BJ (cell line): ENCODE measurements around the gene PACS1. TPM values are rescaled to one million over a fixed set of nuclear protein-coding genes. Genes with fewer than 3 reads are reported as not detected.

Source experiments
- CTCF ChIA-PET: fragments of 350-600 bp; formaldehyde crosslinking; extraction: SDS; loops from one replicate; lab custom pipeline; 2021; ENCODE audit warnings: antibody characterized with exemption, inconsistent platforms; lab: Yijun Ruan, JAX
- POLR2A ChIA-PET: fragments of 300-600 bp; sonication (Branson Sonifier 250); formaldehyde crosslinking; extraction: SDS; loops from one replicate; lab custom pipeline; 2021; ENCODE audit warnings: antibody characterized with exemption; lab: Charles Lee
- DNase-seq: peaks from one replicate; pipeline ENCODE4 v3.0.0-alpha.2; 2011; ENCODE audit warnings: low read depth
- H3K27me3 ChIP-seq: 2 replicates; pipeline ENCODE4 v1.6.0; 2011; ENCODE audit warnings: low read length; ENCODE audit not compliant: control insufficient read depth, insufficient read depth
- H3K36me3 ChIP-seq: 2 replicates; pipeline ENCODE4 v1.5.1; 2011; ENCODE audit warnings: low read length; ENCODE audit not compliant: control insufficient read depth, insufficient read depth
- H3K4me3 ChIP-seq: 2 replicates; pipeline ENCODE4 v1.5.1; 2011; ENCODE audit warnings: low read depth, mild to moderate bottlenecking, control low read depth, low read length
- CTCF ChIP-seq: IDR thresholded peaks from 2 replicates; pipeline ENCODE4 v1.5.1; 2011; ENCODE audit warnings: low read depth, mild to moderate bottlenecking, control low read depth, inconsistent platforms, low read length, moderate library complexity; ENCODE audit not compliant: insufficient read depth
- polyA plus RNA-seq: library from polyadenylated mRNA; depleted of rRNA; stranded (reverse); fragments of >200 nt; gene quantifications from 2 replicates; pipeline ENCODE4 v1.2.3, GENCODE V29; 2011

PACS1 gene
- polyA plus RNA-seq, 1 experiment, result 34.3 TPM

- TF ChIP-seq CTCF, result no peak
- Histone ChIP-seq H3K4me3 (no peak overlapping the region), H3K36me3 (peaks cover 38% of the 10 kb centered on the region), H3K27me3 (no peaks in the 10 kb centered on the region)
- CTCF ChIA-PET, result no interaction called here
- POLR2A ChIA-PET, result no interaction called here
- no peak for DNase-seq
Measured at GRCh38 chr11:66228521-66228920, 158.4 kb downstream of the PACS1 start.

- DNase-seq, result no peak
- H3K4me3 ChIP-seq, result no peak overlapping the region
- H3K36me3 ChIP-seq, result peaks cover 44% of the 10 kb centered on the region
- ChIA-PET POLR2A (no interaction called here), CTCF (no interaction called here)
- H3K27me3 ChIP-seq, result no peaks in the 10 kb centered on the region
- TF ChIP-seq CTCF, result no peak
Measured at GRCh38 chr11:66230156-66230555, 160.1 kb downstream of the PACS1 start.

- TF ChIP-seq CTCF, result no peak
- peaks cover 47% of the 10 kb centered on the region for H3K36me3 ChIP-seq
- POLR2A ChIA-PET, result no interaction called here
- no peaks in the 10 kb centered on the region for H3K27me3 ChIP-seq
- CTCF ChIA-PET, result no interaction called here
- H3K4me3 ChIP-seq, result no peak overlapping the region
- DNase-seq, result no peak
Measured at GRCh38 chr11:66230978-66231377, 160.9 kb downstream of the PACS1 start.

- H3K4me3 ChIP-seq, result no peak overlapping the region
- no peak for DNase-seq
- TF ChIP-seq CTCF, result no peak
- POLR2A ChIA-PET, result no interaction called here
- CTCF ChIA-PET, result no interaction called here
- peaks cover 49% of the 10 kb centered on the region for H3K36me3 ChIP-seq
- no peaks in the 10 kb centered on the region for H3K27me3 ChIP-seq
Measured at GRCh38 chr11:66231561-66231960, 161.5 kb downstream of the PACS1 start.

GRCh38 chr11:66232769-66233168, 162.7 kb downstream of the PACS1 start:
- POLR2A ChIA-PET, result no interaction called here
- H3K36me3 ChIP-seq, result peaks cover 45% of the 10 kb centered on the region

More at GRCh38 chr11:66232769-66233168, 162.7 kb downstream of the PACS1 start:
- CTCF ChIA-PET, result no interaction called here
- Histone ChIP-seq H3K27me3 (no peaks in the 10 kb centered on the region), H3K4me3 (no peak overlapping the region)
- no peak for TF ChIP-seq CTCF
- no peak for DNase-seq
